ENCODE data around the gene LRRK1.

DNA sequence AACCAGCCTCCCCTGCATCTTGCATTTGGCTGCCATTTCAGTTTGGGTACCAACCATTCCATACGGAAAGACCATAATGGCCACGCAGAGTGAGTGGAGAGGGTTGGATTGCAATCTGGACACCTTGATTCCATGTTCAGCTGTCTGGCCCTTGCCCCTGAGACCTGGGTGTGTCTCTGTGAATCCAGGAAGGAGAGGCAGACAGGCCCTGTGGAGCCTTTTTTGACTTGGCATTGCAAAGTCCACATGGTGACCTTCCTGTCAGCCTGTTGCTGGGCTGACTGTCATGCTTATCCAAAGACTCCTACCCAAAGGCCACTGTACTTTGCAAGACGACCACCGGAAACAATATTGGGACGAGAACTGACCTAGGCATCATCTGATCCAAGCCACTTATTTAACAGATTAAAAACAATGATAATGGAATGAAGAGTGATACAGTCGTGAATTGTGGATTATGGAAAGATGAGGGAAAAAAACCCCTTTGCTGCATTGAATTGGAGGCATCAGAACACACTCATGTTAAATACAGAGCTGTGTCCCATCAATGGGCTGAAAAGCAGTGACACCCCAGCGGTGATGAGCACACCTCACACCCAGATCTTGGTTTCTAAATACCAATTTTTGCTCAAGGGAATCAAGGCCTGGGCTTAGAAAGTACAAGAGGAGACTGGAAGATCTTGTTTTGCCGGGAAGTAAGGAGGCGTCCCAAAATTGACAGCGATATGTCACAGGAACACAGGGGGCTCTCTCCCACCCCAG, 86.0 kb downstream of the LRRK1 start:
- no peak for TF ChIP-seq EZH2 (IDR thresholded peaks at IDR 0.05; ENCODE audit: borderline replicate concordance, insufficient read depth, low read depth, low read length, poor library complexity, severe bottlenecking)
- TF ChIP-seq, protein P1, sequence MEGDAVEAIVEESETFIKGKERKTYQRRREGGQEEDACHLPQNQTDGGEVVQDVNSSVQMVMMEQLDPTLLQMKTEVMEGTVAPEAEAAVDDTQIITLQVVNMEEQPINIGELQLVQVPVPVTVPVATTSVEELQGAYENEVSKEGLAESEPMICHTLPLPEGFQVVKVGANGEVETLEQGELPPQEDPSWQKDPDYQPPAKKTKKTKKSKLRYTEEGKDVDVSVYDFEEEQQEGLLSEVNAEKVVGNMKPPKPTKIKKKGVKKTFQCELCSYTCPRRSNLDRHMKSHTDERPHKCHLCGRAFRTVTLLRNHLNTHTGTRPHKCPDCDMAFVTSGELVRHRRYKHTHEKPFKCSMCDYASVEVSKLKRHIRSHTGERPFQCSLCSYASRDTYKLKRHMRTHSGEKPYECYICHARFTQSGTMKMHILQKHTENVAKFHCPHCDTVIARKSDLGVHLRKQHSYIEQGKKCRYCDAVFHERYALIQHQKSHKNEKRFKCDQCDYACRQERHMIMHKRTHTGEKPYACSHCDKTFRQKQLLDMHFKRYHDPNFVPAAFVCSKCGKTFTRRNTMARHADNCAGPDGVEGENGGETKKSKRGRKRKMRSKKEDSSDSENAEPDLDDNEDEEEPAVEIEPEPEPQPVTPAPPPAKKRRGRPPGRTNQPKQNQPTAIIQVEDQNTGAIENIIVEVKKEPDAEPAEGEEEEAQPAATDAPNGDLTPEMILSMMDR (IDR thresholded peaks at IDR 0.05): no peak
